NCI-H226 (cell line): Measurements from ENCODE around the gene PDE6B.
"Not testable (repeated sequence)": the region's sequence is repeated elsewhere in the genome, so short reads cannot be mapped to it uniquely, and the experiment has no call there.

Source experiments
- DNase-seq: peaks from one replicate; pipeline ENCODE4 v3.0.0-alpha.2; 2015

Gene PDE6B

DNA sequence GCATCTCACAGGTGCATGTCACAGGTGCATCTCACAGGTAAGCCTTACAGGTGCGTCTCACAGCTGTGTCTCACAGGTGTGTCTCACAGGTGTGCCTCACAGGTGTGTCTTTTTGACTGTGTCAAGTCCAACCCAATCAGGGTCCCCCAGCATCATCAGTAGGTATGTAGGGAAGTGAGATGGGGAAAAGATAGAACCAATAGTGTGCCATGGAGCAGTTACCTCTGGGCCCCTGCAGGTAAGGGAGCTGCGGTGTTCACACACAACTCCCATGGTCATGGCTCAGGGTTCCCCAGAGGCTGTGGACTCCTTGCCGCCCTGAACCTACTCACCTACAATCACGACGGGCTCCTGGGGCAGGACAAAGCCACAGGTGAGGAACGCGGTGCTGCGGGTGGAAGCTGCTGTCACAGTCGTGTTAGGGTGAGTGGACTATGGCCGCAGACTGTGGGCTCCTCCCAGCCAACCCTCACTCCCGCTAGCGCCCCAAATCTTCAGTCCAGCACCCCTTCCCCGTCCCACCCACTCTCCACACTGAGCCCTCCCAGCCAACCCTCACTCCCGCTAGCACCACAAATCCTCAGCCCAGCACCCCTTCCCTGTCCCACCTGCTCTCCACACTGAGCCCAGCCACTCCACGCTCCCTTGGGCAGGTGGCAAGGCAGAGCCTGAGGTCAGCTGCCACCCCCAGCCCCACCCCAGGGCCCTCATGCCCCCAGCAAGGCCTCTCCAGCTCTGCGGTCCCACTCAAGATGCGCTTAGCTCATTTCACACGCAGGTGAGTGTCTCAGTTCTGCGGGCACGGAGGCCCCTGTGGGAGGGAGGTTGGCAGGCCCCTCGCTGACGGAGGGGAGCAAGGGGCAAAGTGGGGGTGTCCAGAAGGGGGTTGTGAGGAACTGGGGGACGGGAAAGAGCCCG lies 2.1 kb upstream of the PDE6B start:
- no peak for DNase-seq

GRCh38 chr4:623914-624566 lies 1.3 kb upstream of the PDE6B start:
- no peak for DNase-seq

GRCh38 chr4:625631-626161 lies 323 bp downstream of the PDE6B start:
- no peak for DNase-seq

DNA sequence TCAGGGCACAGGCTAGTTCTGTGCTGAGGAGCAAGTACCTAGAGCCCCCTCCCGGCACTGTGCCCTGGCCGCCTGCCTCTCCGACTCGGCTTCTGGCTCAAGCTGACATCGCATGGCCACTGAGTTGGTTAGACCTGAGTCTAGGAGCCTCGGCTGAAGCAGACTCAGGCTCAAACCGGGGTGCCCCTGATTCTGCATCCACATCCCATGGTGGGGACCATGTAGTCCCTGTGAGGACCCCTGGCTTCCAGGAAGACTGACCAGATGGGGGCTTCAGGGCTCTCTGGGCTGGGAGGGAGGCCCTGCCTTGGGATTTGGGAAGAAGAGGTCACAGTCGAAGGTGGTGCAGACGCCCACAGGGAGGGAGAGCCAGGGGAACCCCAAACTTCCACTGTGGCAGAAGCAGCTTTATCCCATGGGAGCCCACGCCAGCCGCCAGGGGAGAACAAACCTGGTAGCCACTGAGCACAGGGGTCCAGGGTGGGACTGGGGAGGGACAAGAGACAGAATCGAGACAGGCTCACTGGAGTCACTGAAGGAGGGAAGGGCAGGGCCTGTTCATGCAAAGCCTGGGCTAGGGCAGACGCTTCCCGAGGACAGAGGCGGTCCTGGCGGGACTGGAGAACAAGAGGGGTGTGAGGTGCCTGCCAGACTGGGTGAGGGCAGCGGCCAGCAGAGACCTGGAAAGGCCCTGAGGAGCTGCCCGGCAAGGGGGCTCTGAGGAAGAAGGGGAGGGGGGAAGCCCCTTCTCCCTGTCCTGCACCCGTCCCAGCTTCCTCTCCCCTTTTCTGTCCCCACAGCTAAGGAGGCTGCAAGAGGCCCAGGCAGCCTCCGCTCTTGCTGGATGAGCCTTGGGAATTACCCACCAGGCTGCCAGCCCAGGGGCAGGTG lies 1.1 kb downstream of the PDE6B start:
- no peak for DNase-seq

- DNase-seq = no peak
Observed at GRCh38 chr4:627347-628125, 2.2 kb downstream of the PDE6B start.

GRCh38 chr4:628311-628741 lies 3.0 kb downstream of the PDE6B start:
- no peak for DNase-seq

- DNase-seq = no peak
Observed at GRCh38 chr4:628821-629635, 3.7 kb downstream of the PDE6B start.

GRCh38 chr4:629636-629914 lies 4.2 kb downstream of the PDE6B start:
- DNase-seq = no peak

GRCh38 chr4:629915-630641 lies 4.7 kb downstream of the PDE6B start:
- DNase-seq = no peak

GRCh38 chr4:630656-631055 lies 5.3 kb downstream of the PDE6B start:
- no peak for DNase-seq

- DNase-seq = no peak
Observed at GRCh38 chr4:632196-632790, 6.9 kb downstream of the PDE6B start.

- no peak for DNase-seq
Observed at GRCh38 chr4:632926-633325, 7.6 kb downstream of the PDE6B start.

GRCh38 chr4:633406-633805 lies 8.0 kb downstream of the PDE6B start:
- DNase-seq = no peak

DNA sequence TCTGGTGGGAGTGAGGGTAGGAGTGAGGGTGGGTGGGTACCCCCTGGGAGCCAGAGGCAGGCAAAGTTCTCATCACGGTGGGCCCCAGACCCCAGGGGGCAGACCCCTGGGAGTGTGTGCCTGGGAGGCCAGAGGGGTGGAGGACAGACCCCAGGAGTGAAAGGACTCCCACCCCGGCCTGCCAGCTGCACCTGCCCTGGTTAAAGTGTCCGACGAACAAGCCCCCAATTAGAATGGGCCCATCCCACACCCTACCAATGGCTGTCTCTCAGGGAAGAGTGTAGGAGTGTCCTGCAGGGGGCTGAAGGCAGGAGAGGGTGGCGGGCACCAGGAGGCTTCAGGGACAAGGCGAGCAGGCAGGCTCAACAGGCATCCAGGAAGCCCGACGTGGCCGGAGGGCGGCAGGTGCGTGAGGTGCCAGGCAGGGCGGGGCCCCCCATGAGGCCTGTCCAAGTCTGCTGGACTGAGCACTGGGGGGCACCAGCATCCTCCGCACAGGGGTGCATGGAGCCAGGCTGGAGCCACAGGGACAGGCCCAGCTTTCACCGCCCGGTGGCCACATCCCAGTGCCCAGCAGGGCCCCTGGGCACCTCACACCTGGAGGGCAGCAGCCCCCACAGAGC lies 8.7 kb downstream of the PDE6B start:
- no peak for DNase-seq

DNA sequence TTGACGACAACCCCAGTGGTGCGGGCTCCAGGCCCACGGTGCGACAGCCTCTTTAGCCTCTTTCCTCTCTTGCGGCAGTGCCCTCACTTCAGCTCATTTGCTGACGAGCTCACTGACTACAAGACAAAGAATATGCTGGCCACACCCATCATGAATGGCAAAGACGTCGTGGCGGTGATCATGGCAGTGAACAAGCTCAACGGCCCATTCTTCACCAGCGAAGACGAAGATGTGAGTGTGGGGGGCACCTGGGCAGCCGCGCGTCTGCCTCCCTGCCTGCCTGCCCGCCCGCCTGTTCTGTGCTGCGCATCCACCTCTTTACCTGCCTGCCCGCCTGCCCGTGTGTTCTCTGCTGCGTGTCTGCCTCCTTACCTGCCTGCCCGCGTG lies 9.2 kb downstream of the PDE6B start:
- no peak for DNase-seq

- DNase-seq = not testable (repeated sequence)
Observed at GRCh38 chr4:635066-635835, 9.9 kb downstream of the PDE6B start.

DNA sequence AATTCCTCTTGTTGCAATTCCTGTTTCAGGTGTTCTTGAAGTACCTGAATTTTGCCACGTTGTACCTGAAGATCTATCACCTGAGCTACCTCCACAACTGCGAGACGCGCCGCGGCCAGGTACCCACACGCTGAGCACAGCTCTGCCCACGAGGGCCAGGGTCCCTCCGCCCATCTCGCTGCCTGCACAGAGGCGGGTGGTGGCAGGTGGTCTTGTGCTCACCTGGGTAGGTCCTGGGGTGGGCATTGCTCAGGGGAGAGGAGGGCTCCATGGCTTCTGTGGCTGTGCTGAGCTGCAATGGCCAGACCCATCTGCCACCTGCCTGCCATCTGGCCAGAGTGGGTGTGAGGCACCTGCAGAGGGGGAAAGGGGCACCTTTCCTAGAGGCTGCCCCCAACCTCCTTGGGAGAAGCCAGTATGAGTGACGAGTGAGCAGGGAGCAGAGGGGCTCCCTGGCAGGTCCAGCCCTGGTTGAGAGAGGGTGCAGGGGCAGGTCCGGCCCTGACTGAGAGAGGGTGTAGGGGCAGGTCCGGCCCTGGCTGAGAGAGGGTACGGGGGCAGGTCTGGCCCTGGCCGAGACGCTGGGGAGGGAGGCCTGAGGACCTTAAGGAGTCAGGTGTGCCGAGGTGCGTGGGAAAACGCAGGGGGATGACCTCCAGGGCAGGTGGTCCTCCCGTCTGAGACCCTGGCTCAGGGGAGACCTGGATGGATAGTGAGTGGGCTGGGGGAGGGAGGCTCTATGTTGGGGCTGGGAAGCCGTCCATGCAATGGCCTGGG lies 10.7 kb downstream of the PDE6B start:
- no peak for DNase-seq

- no peak for DNase-seq
Observed at GRCh38 chr4:636628-637159, 11.3 kb downstream of the PDE6B start.
